Measurements from ENCODE around the gene INPP5E.

The INPP5E gene

GRCh38 chr9:136485049-136486045 lies 45.7 kb upstream of the INPP5E start:
- peak; percentile 84 for TF ChIP-seq CTCF (IDR thresholded peaks at IDR 0.05; ENCODE audit: low read depth, low read length)
- DNase-seq (ENCODE audit: extremely low read depth, low read depth) = peak; percentile 41

- TF ChIP-seq CTCF (IDR thresholded peaks at IDR 0.05; ENCODE audit: low read depth, low read length) = no peak
- DNase-seq (ENCODE audit: extremely low read depth, low read depth) = no peak
Measured at GRCh38 chr9:136484153-136485048, 44.8 kb upstream of the INPP5E start.

GRCh38 chr9:136483589-136484152 lies 44.0 kb upstream of the INPP5E start:
- peak; percentile 56 for DNase-seq (ENCODE audit: extremely low read depth, low read depth)
- no peak for TF ChIP-seq CTCF (IDR thresholded peaks at IDR 0.05; ENCODE audit: low read depth, low read length)

- DNase-seq (ENCODE audit: extremely low read depth, low read depth) = peak; percentile 97
- no peak for TF ChIP-seq CTCF (IDR thresholded peaks at IDR 0.05; ENCODE audit: low read depth, low read length)
Measured at GRCh38 chr9:136482793-136483588, 43.3 kb upstream of the INPP5E start, which contains the start of gene SEC16A. SEC16A (minus strand) TSS chr9:136483040; CDS start chr9:136477615, 5,425 bp downstream.

- no peak for DNase-seq (ENCODE audit: extremely low read depth, low read depth)
- no peak for TF ChIP-seq CTCF (IDR thresholded peaks at IDR 0.05; ENCODE audit: low read depth, low read length)
Measured at GRCh38 chr9:136482046-136482792, 42.6 kb upstream of the INPP5E start.

GRCh38 chr9:136481558-136481957 lies 41.9 kb upstream of the INPP5E start:
- TF ChIP-seq CTCF (IDR thresholded peaks at IDR 0.05; ENCODE audit: low read depth, low read length) = no peak
- no peak for DNase-seq (ENCODE audit: extremely low read depth, low read depth)
